GM20000 (cell line): ENCODE results near the gene DNAAF1.

Experiments used
- DNase-seq: peaks from one replicate; pipeline ENCODE4 v3.0.0; 2012; ENCODE audit warnings: low spot score
- CTCF ChIP-seq: IDR thresholded peaks from 2 replicates; pipeline ENCODE4 v1.5.1; 2012; ENCODE audit warnings: mild to moderate bottlenecking, control low read depth; ENCODE audit errors: extremely low read depth, missing control alignments

DNAAF1 gene

DNA sequence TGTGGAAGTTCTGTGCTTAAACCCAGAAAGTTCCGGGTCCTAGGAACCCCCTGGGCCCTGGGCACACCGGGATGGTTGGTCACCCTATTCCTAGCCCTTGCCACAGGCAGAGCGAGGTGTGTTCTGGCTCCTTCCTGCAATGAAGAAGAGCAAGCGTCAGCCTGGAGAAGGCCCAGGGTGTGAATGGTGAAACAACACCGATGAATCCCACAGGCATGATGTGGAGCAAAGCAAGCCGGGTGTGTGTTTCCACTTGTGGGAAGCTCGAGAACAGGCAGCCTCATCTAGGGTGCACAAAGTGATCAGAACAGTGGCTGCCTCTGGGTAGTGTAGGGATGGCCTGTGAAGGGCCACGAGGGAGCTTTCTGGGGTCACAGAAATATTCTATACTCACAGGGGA lies 80.9 kb downstream of the DNAAF1 start:
- no peak for TF ChIP-seq CTCF
- DNase-seq: no peak
